HG02938 (cell line): ENCODE results near the gene GNAL.

Source experiments
- ATAC-seq: cut with Tn5 transposase; IDR thresholded peaks from one replicate; pipeline ENCODE4 v1.9.1; 2021; ENCODE audit warnings: mild to moderate bottlenecking, moderate library complexity; ENCODE audit not compliant: unreplicated experiment

Gene GNAL

GRCh38 chr18:11719621-11720020, 30.6 kb downstream of the GNAL start:
- ATAC-seq: no peak

GRCh38 chr18:11721720-11722119, 32.7 kb downstream of the GNAL start:
- ATAC-seq: no peak

DNA sequence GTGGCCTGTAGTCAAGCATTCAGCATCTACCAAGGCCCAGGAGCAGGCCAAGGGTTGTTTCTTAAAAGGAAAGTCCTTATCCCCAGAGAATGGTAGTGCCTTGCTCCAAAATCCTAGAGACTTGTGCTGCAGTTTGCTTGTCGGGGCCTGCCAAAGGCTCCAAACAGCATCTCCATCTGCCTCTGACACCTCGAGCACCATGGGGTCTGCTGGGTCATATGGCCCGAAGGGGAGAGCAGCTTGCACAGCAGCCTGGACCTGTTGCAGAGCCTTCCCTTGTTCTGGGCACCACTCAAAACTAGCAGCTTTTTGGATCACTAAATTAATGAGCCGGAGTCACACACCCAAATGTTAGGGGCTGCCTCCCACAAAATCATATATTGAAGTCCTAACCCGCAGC, 35.7 kb downstream of the GNAL start:
- no peak for ATAC-seq

DNA sequence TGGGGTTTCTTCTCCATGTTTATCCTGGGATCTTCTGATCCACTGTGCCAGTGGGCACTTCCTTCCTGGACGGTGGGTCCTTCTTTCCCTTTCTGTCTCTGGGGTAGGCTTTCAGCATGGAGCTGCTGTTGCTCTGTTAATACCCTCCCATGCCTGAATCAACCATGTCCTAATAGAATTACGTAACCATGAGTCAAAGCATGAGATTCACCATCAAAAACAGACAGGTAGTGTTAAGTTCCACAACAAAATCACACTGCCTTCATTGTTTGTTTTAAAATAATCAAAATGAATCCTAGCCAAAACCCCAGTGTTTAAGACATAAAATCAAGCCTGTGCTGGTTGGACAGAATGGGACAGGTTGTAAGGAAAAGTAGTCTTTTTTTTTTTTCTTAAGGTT, 37.5 kb downstream of the GNAL start:
- ATAC-seq: no peak

DNA sequence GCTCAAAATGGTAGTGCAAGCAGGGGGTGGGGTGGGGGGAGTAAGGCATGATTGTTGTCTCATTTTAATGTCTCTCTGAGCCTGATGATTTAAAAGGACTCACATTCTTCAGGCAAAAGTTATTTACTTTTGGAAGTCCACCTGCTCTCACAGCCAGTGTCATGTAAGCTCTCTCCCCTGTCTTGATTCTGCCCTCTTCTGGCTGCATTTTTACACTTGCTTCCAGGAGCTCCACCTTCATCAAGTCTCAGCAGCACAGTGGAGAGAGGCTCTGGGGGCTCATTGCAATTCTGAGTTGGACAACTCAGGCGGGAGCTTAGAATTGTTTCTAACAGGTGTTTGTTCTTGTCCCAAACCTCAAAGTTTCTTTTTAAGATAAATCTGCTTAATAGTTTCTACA, 39.2 kb downstream of the GNAL start:
- ATAC-seq: no peak

- no peak for ATAC-seq
Observed at GRCh38 chr18:11729556-11729955, 40.5 kb downstream of the GNAL start.

DNA sequence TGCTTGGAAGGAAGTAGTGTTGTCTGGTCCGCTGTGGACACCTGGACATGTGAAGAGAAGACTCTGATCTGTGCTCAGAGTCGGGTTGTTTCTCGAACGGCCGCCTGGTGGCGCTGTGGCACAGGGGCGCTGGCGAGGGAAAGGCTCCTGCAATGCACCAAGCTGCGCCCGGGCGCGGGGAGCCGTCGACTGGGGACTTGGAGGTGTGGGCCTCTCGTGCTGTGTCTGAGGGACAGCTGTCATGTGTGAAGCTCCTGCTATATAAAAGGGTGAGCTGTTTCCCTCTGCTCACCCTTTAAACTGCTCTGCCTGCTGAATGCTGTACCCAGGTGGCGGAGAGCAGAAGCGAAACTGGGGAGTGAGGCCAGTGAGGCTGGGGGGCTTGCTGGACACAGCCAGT, 44.0 kb downstream of the GNAL start:
- ATAC-seq: peak; percentile 70

DNA sequence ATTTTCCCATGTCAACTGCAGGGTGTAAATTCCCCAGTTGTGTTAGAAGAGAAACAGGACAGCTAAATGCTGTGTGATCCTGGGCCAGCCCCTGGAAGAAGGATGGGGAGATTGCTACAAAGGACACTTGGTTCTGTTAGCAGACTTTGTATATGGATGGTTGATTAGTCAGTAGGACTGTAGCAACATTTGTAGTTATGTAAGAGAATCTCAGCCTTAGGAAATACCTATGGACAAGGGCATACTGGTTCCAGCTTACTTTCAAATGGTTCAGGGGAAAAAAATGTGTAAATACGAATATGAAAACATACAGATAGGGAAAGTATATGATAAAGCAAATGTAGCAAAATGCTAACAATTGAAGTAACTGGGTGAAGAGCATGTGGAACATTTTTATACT, 47.6 kb downstream of the GNAL start:
- no peak for ATAC-seq

DNA sequence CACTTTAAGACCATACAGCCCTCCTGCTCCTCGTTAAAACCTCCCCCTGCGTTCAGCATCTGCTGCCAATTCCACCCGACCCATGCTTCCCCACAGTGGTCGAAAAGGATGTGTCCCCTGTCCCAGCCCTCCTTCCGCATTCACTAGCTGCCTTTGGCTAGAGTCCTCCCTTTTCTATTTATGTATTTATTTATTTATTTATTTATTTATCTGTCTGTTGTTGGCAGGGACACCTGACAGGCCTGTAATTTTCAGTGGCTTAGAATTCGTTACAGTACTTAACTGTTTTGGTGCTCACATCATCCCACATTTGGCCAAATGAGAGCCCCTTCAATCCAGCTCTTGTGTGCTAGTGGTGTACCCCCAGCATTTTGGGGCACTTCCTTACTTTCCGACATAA, 50.8 kb downstream of the GNAL start:
- ATAC-seq: no peak

- ATAC-seq: no peak
Observed at GRCh38 chr18:11740461-11740860, 51.4 kb downstream of the GNAL start.

DNA sequence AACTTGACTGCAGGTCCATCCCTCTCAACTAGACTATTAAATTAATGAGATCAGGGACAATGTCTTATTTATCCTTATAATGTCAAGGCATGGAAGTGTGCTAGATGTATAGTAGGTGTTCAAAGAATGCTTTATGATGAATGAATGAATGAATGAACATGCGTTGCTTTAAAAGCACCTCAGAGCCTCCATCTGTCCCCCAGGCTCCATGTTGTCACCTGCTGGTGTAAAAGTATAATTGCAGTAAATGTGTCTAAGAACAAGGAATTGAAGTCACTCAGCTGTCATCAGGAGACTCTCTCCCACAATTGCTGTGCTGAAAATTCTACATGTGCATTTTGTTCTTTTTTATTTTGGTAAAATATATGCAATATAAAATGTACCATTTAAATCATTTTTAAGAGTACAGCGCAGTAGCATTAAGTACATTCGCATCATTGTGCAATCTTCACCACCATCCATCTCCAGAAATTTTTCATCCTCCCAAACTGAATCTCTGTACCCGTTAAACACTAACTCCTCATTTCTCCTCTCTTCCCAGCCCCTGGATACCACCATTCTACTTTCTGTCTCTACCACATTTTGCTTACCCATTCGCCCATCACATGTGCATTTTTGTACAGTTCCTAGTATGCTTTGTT, 52.6 kb downstream of the GNAL start:
- ATAC-seq: no peak

GRCh38 chr18:11745521-11745920, 56.5 kb downstream of the GNAL start:
- ATAC-seq: no peak

DNA sequence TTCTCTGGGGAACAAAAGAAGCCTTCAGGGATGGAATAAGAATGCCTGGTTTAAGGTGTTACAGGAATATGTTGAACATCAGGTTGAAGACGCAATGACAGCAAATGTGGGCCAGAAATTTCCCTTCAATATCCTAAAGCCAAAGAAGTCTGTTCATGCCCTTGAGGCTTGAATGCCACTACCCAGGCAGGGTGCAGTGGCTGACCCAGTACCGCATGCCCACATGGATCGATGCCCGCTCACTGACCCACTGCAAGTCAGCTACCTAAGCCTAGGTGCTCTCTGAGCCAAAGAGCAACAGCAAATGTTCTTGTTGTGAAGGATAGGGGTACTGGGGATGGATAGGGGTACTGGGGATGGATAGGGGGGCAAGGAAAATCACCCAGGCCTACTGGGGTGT, 58.2 kb downstream of the GNAL start:
- no peak for ATAC-seq

DNA sequence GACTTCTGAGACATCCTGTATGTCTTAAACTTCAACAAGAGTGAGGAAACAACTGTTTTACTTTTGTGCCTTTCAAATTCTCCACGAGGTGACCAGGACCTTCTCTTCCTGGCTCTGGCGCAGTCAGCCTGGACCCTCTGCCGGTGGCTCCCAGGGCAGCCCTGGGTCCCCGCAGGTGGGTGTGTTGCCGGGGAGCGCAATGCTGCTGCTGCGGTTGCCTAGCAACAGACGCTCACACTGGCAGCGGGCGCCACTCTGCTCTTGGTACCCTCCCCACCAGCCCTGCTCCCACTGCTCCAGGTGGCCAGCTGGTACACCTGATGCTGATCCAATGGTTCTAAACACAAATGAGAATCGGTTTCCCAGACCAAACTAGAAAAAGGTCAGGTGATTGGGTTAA, 58.7 kb downstream of the GNAL start:
- ATAC-seq: no peak

- no peak for ATAC-seq
Observed at GRCh38 chr18:11749305-11749704, 60.2 kb downstream of the GNAL start.

GRCh38 chr18:11750171-11750570, 61.1 kb downstream of the GNAL start:
- no peak for ATAC-seq

- no peak for ATAC-seq
Observed at GRCh38 chr18:11750581-11751310, 61.7 kb downstream of the GNAL start.

GRCh38 chr18:11751341-11752115, 62.5 kb downstream of the GNAL start:
- no peak for ATAC-seq

- ATAC-seq: no peak
Observed at GRCh38 chr18:11752116-11752911, 63.2 kb downstream of the GNAL start.

DNA sequence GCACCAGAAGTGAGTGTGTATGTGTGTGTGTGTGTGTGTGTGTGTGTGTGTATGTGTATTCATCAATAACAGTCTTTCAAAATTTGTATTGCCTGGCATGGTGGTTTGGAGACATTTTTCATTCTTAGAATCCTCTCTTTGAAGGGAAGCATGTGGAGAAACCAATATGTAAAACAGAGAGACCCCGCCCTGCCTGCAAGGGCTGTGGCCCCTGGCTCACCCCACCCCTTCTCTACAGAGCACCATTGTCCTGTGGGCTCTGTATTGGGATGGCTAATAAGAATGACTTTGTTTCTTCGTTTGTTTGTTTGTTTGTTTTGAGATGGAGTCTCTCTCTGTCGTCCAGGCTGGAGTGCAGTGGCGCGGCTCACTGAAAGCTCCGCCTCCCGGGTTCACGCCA, 65.9 kb downstream of the GNAL start:
- no peak for ATAC-seq

- no peak for ATAC-seq
Observed at GRCh38 chr18:11757084-11757590, 68.1 kb downstream of the GNAL start.
